ENCODE data around the gene PKMYT1.

PKMYT1 gene

GRCh38 chr16:2971985-2972784 is 8.1 kb downstream of the PKMYT1 start:
- no peak for DNase-seq

GRCh38 chr16:2971134-2971984 is 8.9 kb downstream of the PKMYT1 start:
- no peak for DNase-seq

GRCh38 chr16:2970563-2970962 is 9.7 kb downstream of the PKMYT1 start:
- DNase-seq = no peak

GRCh38 chr16:2969545-2970521 is 10.4 kb downstream of the PKMYT1 start:
- peak; percentile 60 for DNase-seq

- DNase-seq = peak; percentile 85
These were observed 11.3 kb downstream of the PKMYT1 start, which contains the start of gene PAQR4 for GRCh38 chr16:2968738-2969544. Gene PAQR4, plus strand, starts transcription at chr16:2969348. Its CDS starts 327 bp downstream, at chr16:2969675.

GRCh38 chr16:2968368-2968737 is 11.9 kb downstream of the PKMYT1 start:
- DNase-seq = no peak

GRCh38 chr16:2967721-2968161 is 12.5 kb downstream of the PKMYT1 start:
- no peak for DNase-seq

- no peak for DNase-seq
These were observed 13.0 kb downstream of the PKMYT1 start for GRCh38 chr16:2967211-2967631.

- DNase-seq = no peak
These were observed 13.4 kb downstream of the PKMYT1 start for GRCh38 chr16:2966808-2967191.

GRCh38 chr16:2966043-2966807 is 14.0 kb downstream of the PKMYT1 start:
- no peak for DNase-seq

- DNase-seq = peak; percentile 78
These were observed 15.5 kb downstream of the PKMYT1 start for GRCh38 chr16:2964475-2965336.

GRCh38 chr16:2963723-2964474 is 16.3 kb downstream of the PKMYT1 start, which contains the start of gene KREMEN2:
Gene KREMEN2, plus strand, starts transcription at chr16:2964275. Its CDS starts 246 bp downstream, at chr16:2964521.
- peak; percentile 77 for DNase-seq

GRCh38 chr16:2963074-2963722 is 17.0 kb downstream of the PKMYT1 start:
- peak; percentile 17 for DNase-seq

GRCh38 chr16:2962334-2963073 is 17.7 kb downstream of the PKMYT1 start:
- no peak for DNase-seq

- no peak for DNase-seq
These were observed 19.8 kb downstream of the PKMYT1 start for GRCh38 chr16:2960183-2961010.

GRCh38 chr16:2959206-2959605 is 21.0 kb downstream of the PKMYT1 start:
- no peak for DNase-seq

- no peak for DNase-seq
These were observed 23.7 kb downstream of the PKMYT1 start for GRCh38 chr16:2956579-2956956.
